Cardiac fibroblast (primary cell): ENCODE results near the gene SDK1.
A peak's percentile ranks its signal among the peaks of the same experiment; 100 is the strongest.

Experiments
- DNase-seq, 2 donors: peaks; one replicate each; pipeline versions ENCODE4 v3.0.0 to v3.0.0-alpha.2; 2010; ENCODE audit warnings: low read depth in 2 of 2
- H3K4me3 ChIP-seq, 2 donors: replicated peaks in 1 of 2; 1 replicate in 1 of 2; 2 replicates in 1 of 2; pipeline ENCODE4 v1.5.1; 2011; ENCODE audit warnings: low read depth in 2 of 2, low read length in 2 of 2, mild to moderate bottlenecking in 2 of 2, moderate library complexity in 1 of 2
- CTCF ChIP-seq: IDR thresholded peaks from one replicate; pipeline ENCODE4 v1.5.1; 2011; ENCODE audit warnings: low read depth, mild to moderate bottlenecking, low read length, inconsistent platforms

The SDK1 gene

GRCh38 chr7:3455806-3456595, 154.9 kb downstream of the SDK1 start:
- DNase-seq, result peak; percentile 21 to 77
- H3K4me3 ChIP-seq, result no peak overlapping the region

GRCh38 chr7:3459111-3459510, 158.1 kb downstream of the SDK1 start:
- no peak for DNase-seq
- no peak for TF ChIP-seq CTCF
- no peak overlapping the region for H3K4me3 ChIP-seq

More at GRCh38 chr7:3455806-3456595, 154.9 kb downstream of the SDK1 start:
- no peak for TF ChIP-seq CTCF

- no peak for TF ChIP-seq CTCF
- H3K4me3 ChIP-seq, result no peak overlapping the region
- no peak for DNase-seq
Measured at GRCh38 chr7:3461923-3462322, 160.9 kb downstream of the SDK1 start.

GRCh38 chr7:3463696-3464095, 162.6 kb downstream of the SDK1 start:
- no peak for DNase-seq
- no peak for TF ChIP-seq CTCF
- no peak overlapping the region for H3K4me3 ChIP-seq

- TF ChIP-seq CTCF, result no peak
- DNase-seq, result no peak
- no peak overlapping the region for H3K4me3 ChIP-seq
Measured at GRCh38 chr7:3464900-3465622, 164.0 kb downstream of the SDK1 start.

GRCh38 chr7:3466261-3466660, 165.2 kb downstream of the SDK1 start:
- DNase-seq, result no peak
- no peak overlapping the region for H3K4me3 ChIP-seq
- no peak for TF ChIP-seq CTCF
